Stimulated activated CD4-positive, alpha-beta T cell treated with anti-CD3 and anti-CD28 coated beads, Interleukin-1b, Interleukin-23, amount 100 ng/mL, for 48 hours (primary cell): ENCODE data around the gene TRIP10.
A peak's percentile ranks its signal among the peaks of the same experiment; 100 is the strongest.
"Not testable (repeated sequence)": the region's sequence is repeated elsewhere in the genome, so short reads cannot be mapped to it uniquely, and the experiment has no call there.

Experiments used
- DNase-seq: peaks from one replicate; pipeline ENCODE4 v3.0.0-alpha.2; 2020

TRIP10 gene

DNA sequence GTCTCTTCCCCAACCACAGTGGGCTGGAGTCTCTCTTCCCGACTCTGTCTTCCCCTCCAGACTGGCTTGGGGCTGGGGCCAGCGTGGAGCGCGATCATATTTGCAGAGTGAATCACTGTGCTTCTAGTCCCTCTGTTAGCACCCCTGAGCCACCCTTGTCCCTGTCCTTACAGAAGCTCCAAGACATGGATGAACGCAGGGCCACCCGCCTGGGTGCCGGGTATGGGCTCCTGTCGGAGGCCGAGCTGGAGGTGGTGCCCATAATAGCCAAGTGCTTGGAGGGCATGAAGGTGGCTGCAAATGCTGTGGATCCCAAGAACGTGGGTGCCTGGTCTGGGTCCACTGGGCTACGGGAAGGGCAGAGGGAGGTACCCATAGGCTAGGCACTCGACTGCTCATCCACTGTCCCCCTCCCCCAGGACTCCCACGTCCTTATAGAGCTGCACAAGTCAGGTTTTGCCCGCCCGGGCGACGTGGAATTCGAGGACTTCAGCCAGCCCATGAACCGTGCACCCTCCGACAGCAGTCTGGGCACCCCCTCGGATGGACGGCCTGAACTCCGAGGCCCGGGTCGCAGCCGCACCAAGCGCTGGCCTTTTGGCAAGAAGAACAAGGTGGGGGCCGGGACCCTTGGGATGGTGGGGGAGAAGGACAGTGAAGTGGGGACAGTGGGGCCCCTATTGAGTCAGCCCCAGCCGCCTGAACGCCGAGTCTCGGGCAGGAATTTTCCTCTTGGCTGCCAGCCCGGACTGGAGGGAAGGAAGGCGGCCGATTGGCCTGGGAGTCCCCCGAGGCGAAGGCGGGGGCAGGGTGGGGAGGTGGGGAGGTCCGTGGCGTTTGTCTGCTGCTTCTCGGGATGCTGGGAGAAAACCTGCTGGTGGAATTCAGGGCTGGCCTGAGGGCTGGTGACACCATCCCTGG, 5.2 kb downstream of the TRIP10 start:
- no peak for DNase-seq

DNA sequence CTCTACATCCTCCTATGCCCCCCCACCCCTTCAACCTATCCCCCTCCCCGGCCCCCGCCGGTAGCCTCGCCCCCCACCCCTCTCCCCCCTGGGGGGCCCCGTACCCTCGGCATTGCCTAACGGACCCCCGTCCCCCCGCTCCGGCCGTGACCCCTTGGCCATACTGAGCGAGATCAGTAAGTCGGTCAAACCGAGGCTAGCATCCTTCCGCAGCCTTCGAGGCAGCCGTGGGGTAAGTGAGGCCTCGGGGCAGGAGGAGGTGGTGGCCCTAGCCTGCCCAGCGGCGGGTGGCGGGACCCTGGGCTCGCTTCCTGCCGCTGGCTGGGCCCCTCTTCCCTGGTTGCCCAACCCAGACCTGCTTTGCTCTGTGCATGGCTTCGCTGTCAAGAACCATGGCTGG, 6.5 kb downstream of the TRIP10 start:
- DNase-seq: no peak

DNA sequence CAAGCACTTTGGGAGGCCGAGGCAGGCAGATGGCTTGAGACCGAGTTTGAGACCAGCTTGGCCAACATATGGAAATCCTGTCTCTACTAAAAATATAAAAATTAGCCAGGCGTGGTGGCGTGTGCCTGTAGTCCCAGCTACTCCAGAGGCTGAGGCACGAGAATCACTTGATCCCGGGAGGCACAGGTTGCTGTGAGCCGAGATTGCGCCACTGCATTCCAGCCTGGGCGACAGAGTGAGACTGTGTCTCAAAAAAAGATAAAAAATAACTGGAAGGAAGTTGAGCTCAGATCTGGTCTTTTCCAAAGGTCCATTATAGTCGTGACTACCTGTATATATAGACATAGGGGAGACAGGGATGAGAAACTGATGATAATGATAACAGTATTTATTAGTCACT, 9.1 kb downstream of the TRIP10 start:
- DNase-seq: not testable (repeated sequence)

DNA sequence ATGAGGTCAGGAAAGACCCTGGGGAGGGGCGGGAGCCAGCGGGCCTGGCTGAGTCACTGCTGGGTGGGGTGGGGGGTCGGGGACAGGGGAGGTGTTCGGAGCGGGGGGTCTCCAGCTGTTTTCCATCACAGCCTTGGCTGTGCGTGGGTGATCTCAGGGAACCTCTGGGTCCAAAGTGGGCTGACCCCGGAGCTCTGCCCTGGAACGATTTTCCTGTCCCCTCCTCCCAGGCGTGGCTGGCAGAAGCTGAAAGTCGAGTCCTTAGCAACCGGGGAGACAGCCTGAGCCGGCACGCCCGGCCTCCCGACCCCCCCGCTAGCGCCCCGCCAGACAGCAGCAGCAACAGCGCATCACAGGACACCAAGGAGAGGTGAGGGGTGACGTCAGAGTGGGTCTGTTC, 10.6 kb downstream of the TRIP10 start:
- DNase-seq: no peak

DNA sequence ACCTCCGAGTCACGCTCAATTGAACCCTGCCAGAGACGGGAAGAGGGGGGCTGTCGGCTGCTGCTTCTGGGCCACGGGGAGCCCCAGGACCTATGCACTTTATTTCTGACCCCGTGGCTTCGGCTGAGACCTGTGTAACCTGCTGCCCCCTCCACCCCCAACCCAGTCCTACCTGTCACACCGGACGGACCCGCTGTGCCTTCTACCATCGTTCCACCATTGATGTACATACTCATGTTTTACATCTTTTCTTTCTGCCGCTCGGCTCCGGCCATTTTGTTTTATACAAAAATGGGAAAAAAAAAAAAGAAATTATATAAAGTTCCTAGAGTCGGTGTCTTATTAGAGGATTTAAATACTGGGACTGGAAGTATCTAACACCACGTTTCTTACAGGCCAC, 11.7 kb downstream of the TRIP10 start:
- no peak for DNase-seq

DNA sequence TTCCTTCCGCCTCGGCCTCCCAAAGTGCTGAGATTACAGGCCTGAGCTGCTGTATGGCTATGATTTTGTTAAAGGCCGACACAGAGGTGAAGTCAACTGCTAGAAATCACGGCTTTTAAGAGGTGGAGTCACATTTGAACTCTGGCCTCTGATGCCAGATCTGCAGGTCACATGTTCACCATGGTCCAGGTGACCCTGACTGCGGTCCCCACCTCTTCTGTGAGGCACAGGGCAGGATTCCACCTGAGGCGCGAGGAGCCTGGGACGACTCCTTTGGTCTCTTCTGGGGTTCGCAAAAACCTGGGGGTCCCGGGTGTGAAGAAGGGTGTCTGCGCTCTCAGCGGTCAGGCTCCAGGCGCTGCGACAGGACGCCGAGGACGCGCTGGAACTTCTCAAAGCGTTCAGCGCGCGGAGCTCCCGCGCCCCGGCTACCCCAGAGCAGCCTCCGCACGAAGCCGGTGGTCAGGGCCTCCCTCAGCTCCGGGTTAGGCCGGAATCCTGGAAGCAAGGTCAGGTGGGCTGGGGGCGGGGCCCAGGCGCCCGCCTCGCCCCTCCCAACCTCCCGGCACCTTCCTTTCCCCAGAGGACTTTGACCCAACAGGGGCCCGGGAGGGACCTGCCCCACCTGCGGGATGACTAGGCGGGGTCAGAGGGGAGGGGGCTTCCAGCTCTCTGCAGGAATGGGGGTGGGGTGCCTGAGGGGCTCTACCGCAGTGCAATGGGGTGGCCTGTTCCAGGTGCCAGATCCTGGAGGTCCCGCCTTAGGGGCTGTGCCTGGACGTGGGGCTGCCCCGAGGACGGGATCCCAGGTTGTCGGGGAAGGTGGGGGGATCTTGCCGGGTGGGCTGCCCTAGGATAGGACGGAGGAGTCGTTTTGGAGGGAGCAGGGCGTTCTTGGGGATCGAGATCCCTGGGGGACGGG, 13.0 kb downstream of the TRIP10 start:
- no peak for DNase-seq

DNA sequence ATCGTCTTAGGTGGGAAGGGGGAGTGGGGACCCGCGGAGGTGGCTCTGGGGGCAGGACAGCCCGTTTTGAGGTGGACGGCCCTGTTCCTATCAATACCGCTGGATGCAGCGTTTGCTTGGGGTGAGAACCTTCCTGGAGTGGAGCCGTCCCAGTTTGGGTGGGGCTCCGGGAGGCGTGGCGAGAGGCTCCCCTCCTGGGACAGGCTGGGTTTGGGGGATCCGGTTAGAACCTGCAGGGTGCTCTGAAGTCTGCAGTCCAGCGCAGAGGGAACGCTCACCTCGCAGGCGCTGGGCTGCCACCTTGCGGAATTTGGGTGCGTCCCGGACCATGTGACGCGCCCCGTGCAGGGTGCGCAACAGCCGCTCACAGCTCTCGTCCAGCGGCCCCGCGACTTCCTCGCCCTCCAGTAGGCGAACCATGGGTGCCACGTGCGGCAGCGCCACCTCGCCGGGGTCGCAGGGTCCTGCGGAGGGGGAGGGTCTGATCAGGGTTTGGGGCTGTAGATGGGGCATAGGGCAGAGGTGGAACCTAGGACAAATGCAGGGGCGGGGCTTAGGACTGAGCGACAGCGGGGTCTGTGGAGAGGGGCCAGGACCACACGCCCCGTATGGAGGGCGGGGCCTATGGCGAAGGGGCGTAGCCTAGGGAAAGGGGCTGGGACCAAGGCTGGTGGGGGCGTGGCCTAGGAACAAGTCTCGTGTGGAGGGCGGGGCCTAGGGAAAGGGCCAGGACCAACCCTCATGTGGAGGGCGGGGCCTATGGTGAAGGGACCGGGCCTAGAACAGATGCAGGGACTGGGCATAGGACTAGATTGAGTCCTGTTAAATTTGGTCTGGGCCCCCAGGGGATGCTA, 13.9 kb downstream of the TRIP10 start:
- DNase-seq: peak; percentile 91

DNA sequence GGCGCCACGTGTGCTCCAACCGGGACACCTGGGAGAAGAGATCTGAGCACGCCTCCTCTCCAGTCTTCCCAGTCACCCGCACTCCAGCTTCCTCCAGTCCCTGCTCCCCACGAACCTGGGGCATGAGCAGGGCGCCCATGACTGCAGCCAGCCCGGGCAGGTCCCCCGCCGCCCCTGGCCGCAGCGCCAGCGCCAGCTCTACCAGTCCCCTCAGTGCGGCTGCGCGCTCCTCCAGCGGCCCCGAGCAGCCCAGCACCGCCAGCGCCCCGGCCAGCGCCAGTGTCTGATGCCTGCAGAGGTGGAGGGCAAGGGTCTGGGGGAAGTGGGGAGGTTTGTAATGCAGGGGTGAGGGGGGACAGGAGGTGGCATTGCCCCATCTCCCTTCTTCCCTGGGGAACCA, 14.7 kb downstream of the TRIP10 start:
- no peak for DNase-seq

DNA sequence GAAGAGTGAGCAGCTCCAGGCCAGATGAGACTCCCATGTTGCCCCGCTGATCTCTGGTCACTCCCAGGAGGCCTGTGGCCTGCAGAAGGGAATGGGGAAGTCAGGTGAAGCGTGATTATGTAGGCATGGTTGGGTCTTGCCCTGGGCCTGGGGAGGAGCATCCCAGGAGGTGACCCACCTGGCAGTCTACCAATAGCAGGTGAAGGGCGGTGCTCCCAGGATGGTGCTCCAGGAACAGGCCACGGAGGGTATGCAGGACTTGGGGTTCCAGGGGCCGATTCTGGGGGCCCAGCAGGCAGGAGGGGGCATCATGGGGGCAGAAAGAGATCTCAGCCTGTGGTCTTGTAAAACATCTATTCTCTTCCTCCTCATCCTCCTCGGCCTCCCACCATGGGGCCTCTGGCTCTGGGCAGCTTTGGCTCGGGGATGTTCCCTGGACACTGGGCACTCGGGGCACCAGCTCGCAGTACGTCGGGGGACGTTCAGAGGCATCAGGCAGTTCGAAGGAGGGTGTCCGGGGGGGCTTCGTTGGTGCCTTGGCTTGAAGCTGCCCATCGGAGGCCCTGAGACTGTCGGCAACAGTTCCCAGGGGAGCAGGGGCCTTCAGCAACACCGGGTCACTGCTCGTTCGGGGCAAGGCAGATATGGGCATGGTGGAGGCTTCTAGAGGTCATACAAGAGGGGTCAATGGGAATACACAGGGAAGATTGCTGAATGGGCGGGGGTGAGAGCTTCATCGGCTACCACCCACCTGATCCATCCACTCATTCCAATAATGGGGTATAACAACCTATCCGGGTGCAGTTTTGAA, 15.4 kb downstream of the TRIP10 start:
- no peak for DNase-seq

DNA sequence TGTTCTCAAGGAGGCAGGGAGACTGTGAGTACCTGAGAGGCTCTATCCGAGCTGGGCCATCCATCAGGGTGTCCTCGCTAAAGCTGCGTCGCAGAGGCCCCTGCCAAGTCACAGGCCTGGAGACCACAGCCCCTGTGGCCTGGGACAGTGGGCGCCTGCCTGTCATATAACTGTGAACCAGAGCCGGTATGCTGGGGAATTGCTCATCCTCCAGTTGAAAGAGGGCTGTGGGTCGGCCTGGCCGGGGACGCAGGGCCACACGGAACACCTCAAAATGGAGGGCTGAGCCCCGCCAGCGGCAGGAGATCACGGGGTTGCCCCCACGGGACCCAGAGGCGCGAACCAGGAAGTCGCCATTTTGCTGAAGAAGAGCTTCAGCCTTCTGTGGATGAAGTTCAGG, 21.1 kb downstream of the TRIP10 start:
- DNase-seq: no peak

DNA sequence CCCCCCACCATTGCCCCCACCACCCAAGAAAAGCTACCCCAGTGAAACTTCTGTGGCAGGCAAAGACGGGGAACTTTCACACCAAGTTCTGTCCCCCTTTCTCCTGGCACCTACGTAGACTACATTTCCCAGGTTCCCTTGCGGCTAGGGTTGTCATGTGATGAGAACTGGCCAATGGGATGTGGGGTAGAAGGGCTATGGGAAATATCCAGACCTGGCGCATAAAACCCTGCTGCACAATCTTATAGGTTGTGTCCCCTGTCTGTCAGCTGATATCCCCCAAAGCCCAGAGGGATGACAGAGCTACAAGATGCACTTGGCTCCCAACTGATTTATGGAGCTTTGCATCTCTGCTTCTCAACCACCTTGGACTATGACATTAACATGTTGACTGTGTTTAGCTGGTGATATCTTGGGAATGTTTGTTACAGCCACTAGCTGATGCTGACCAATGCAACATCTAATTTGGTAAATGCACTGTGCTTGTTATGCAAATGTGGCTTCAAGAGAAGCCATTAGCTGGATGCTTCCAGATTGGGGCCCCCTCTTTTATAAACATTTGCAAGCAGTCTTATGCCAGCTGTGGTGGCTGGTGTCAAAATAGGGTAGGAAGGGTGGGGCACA, 21.7 kb downstream of the TRIP10 start:
- DNase-seq: no peak

DNA sequence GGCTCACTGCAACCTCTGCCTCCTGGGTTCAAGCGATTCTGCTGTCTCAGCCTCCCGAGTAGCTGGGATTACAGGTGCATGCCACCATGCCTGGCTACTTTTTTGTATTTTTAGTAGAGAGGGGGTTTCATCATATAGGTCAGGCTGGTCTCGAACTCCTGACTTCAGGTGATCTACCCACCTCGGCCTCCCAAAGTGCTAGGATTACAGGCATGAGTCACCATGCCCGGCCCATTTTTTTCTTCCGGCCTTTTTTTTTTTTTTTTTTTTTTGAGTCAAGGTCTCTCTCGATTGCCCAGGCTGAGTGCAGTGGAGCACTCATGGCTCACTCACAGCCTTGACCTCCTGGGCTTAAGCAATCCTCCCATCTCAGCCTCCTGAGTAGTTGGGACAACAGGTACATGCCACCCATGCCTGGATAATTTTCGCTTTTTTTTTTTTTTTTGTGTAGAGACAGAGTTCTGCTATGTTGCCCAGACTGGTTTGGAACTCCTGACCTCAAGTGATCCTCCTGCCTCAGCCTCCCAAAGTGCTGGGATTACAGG, 22.8 kb downstream of the TRIP10 start:
- not testable (repeated sequence) for DNase-seq

DNA sequence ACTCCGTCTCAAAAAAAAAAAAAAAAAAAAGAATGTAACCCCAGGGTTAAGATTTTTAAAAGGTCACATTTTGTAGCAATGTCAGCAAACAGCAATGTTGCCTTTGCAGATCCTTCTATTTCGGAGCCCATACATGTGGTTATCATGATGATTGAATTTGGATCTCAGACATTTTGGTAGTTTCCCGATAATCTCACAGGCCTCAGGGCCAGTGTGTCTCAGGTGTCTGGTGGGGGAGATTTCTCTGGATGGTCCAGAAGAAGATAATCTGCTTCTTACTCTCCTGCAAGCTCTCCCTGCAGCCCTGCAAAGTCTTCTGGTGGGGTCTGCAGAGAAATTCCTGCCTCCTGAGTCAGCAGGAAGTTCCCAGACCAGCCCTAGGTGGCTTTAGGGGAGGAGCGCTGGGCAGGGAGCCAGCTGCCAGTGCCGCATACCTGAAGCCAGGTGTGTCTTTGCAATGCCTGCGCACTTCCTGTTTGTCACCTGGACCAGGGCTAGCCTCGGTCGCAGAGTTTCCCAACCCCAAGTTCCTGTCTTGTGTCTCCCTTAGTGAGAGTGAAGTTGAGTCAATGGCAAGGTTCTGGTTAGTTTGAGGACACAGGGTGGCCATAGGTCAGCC, 26.4 kb downstream of the TRIP10 start:
- DNase-seq: no peak

DNA sequence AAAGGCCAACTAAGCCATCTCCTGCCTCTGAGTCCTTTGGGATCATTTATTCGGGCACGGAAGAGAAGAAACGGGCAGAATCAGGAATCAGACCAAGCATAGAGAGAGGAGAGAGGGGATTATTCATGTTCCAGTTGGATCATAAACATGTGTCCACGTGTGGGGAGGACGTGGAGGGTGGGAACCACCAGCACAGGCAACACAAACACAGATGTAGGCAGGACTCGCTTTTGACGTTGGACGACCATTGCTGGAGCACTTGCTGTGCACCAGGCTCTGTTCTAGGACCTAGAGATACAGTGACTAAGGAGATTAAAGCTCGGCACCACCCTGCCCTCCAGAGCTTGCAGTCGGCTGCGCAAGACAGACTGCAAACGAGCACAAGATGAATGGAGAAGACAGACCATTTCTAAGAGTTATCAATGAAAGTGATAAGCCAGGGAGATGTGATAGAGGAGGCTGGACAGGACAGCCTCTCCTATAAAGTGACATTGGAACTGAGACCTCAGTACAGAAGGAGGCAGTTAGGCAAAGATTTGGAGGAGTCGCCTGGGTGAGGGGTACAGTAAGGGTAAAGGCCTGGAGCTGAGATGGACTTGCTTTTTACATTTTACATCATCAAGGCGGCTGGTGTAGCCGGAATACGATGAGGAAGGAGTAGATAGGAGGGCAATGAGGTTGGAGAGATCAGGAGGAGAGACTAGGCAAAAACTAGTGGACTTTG, 27.0 kb downstream of the TRIP10 start:
- DNase-seq: no peak

DNA sequence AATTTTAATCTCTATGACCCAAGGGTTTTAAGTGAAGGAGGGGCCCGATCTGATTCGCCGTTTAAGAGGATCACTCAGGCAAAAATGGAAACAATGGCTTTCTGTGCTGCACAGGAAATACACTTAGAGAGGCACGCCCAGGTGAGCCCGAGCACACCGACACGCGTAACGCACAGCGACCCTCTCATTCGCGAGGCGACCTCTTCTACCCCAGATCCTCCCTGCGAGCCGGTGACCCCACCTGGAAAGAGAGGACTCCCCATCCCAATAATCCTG, 27.5 kb downstream of the TRIP10 start:
- peak; percentile 36 for DNase-seq

DNA sequence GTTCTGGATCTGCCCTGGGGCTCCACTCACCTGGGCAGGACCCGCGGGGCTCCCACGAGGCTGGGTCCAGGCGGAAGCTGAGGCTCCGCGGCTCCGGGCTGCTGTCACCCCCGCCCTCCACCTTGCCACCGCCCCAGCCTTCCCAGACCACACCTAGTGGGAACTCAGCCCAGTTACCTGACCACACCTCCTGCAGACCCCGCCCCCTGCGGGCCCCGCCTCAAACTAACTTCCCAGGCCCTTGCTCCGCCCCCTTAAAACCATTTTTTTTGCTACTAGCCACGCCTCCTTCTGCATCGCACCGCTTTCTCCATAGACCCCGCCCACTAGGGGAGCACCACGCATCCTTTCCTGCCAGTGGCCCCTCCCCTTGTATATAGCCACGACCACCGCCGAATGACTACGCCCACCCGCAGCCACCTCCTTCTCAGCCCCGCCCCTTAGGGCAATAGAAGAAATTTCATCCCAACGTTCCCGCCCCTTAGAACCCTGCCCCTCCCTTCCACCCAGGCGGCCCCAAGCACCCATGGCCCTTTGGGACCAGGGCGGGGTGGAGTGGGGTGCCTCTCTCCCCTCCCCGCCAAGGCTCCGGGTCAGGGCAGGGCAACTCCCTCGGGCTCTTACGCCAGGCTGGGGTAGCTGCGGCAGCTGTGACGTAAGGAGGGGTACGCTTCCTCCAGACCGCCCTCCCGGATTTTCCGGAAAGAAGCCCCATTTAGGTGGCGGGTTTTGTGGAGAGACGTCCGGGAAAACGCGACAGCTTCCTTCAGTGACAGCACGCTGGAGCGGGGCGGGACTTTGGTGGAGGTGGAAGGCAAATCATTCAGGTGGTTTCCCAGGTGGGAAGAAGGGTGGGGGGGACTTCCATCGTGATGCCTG, 28.1 kb downstream of the TRIP10 start, which contains the start of gene SH2D3A:
SH2D3A (minus strand) TSS at position 79 of the 879 bp plus-strand sequence. CDS start 3,687 bp downstream, outside the sequence.
- peak; percentile 96 for DNase-seq

DNA sequence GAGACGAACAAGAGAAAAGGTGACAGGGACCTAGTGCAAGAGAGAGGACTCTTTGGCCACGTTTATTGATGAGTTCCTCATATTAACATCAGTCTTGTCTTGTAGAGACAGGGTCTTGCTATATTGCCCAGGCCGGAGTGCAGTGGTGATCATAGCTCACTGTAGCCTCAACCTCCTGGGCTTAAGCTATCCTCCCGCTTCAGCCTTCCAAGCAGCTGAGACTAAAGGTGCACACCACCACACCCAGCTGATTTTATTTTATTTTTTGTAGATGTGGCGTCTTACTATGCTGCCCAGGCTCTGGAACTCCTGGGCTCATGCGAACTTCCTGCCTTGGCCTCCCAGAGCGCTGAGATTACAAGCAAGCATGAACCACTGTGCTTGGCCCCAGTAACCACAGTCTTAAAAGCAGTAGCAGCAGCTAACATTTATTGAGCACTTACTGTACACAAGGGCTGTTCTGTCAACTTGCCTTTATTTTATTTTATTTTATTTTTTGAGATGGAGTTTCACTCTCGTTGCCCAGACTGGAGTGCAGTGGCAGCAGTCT, 28.8 kb downstream of the TRIP10 start:
- no peak for DNase-seq

DNA sequence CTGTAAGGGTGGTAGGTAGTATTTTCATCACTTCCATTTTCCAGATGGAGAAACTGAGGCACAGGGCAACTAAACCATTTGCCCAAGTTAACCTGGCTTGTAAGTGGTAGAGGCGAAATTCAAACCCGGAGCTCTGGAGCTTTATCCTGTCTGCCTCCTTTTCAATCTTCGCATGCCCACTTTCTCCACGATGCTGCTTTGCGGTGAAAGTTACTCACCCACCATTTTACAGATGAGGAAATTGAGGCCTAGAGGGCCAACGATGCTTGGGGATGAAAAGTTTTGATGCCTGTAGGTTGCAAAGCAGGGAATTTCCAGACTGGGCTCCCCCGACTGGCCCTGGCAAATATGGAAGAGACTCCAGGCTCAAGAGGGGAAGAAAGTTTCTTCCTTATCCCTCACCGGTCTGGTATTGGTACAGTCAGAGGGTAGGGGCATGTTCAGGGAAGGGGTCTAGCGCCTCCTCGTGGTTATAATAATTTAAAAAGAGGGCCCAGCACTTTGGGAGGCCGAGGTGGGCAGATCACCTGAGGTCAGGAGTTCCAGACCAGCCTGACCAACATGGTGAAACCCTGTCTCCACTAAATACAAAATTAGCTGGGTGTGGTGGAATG, 29.6 kb downstream of the TRIP10 start:
- DNase-seq: no peak
